IMR-90 (cell line): Measurements from ENCODE around the gene CD99. TPM values are rescaled to one million over a fixed set of nuclear protein-coding genes. Genes with fewer than 3 reads are reported as not detected.

Source experiments
- polyA plus RNA-seq, 3 experiments: library from polyadenylated mRNA; depleted of rRNA; stranded (reverse); fragments of >200 nt; gene quantifications; 2 replicates each; pipeline ENCODE4 v1.2.3, GENCODE V29; 2012; ENCODE audit warnings: low replicate concordance in 1 of 3
- total RNA-seq: library from RNA; depleted of rRNA; stranded (reverse); fragments of >200 nt; gene quantifications from 2 replicates; pipeline ENCODE4 v1.2.3, GENCODE V29; 2012; rRNA removed

CD99 gene
- total and polyA plus RNA-seq, 2 of the 4 experiments (the other 2 are of a cell fraction), result 102 to 369 TPM

Other genes starting within 250 kb of the CD99 start
- 26.2 and 28.3 TPM in 2 replicates for gene DHRSX, start 190.3 kb upstream of the CD99 start, total RNA-seq
- 38.0 and 42.7 TPM in 2 replicates for gene DHRSX, start 190.3 kb upstream of the CD99 start, polyA plus RNA-seq (2012; rRNA removed)
- 13.1 and 13.6 TPM in 2 replicates for gene ZBED1, start 190.3 kb upstream of the CD99 start, total RNA-seq
- gene ZBED1, start 190.3 kb upstream of the CD99 start, polyA plus RNA-seq (2012; rRNA removed), result 21.5 and 22.4 TPM in 2 replicates
- gene XG, start 60.7 kb downstream of the CD99 start, total RNA-seq, result under 0.01 TPM in 1 of 2 replicates, not detected in the other
- not detected in 2 replicates for gene XG, start 60.7 kb downstream of the CD99 start, polyA plus RNA-seq (2012; rRNA removed)
- gene GYG2, start 137.6 kb downstream of the CD99 start, total RNA-seq, result 9.2 and 13.1 TPM in 2 replicates
- 8.2 and 9.6 TPM in 2 replicates for gene GYG2, start 137.6 kb downstream of the CD99 start, polyA plus RNA-seq (2012; rRNA removed)
- 6.3 and 7.2 TPM in 2 replicates for gene ARSD, start 238.0 kb downstream of the CD99 start, total RNA-seq
- gene ARSD, start 238.0 kb downstream of the CD99 start, polyA plus RNA-seq (2012; rRNA removed), result 5.1 and 5.2 TPM in 2 replicates